Lung microvascular endothelial cell (primary cell): Measurements from ENCODE around the gene GLUL. TPM values are rescaled to one million over a fixed set of nuclear protein-coding genes. Genes with fewer than 3 reads are reported as not detected.
"Not testable (repeated sequence)": the region's sequence is repeated elsewhere in the genome, so short reads cannot be mapped to it uniquely, and the experiment has no call there.

Experiments
- DNase-seq, 2 donors: peaks; one replicate each; pipeline versions ENCODE4 v3.0.0 to v3.0.0-alpha.2; 2010; ENCODE audit warnings: low read depth in 2 of 2
- total RNA-seq: library from RNA; depleted of rRNA; stranded (reverse); fragments of >200 nt; gene quantifications from 2 replicates; pipeline ENCODE4 v1.2.1, GENCODE V29; 2014

The GLUL gene
- total RNA-seq, 1 donor from 2014 or later = 377 TPM

DNA sequence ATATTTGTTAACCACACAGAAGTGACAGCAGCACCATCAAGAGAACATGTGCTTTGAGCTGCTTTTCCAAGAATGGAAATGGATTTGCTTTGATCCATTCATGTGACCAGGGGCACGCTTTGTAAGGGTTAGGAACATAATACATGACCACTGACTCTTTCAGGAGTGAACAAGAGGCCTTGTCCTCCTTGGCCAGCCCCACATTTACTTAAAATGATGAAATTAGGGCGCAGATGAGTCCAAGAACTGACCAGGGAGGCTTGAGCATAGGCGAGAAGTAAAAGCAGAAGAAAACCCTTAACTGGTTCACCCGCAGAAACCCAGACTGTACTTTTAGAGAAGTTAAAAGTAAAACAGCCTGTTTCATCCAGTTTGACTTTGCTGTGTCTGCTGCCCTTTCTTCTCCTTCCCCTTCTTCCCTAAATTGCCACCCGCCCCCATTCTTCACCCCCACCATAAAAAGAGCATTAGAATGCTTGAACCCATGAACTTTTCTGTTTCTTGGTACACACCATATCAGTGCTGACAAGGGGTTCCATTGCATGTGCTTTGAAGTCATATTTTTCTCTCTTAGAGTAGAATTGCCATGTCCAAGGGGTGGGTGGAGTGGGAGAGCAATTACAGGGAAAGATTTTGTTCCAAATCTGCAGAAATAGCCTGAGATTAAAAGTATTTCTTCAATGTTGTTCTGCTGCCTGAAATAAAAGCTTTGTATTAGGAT is 2.6 kb upstream of the GLUL start:
- DNase-seq = no peak

DNA sequence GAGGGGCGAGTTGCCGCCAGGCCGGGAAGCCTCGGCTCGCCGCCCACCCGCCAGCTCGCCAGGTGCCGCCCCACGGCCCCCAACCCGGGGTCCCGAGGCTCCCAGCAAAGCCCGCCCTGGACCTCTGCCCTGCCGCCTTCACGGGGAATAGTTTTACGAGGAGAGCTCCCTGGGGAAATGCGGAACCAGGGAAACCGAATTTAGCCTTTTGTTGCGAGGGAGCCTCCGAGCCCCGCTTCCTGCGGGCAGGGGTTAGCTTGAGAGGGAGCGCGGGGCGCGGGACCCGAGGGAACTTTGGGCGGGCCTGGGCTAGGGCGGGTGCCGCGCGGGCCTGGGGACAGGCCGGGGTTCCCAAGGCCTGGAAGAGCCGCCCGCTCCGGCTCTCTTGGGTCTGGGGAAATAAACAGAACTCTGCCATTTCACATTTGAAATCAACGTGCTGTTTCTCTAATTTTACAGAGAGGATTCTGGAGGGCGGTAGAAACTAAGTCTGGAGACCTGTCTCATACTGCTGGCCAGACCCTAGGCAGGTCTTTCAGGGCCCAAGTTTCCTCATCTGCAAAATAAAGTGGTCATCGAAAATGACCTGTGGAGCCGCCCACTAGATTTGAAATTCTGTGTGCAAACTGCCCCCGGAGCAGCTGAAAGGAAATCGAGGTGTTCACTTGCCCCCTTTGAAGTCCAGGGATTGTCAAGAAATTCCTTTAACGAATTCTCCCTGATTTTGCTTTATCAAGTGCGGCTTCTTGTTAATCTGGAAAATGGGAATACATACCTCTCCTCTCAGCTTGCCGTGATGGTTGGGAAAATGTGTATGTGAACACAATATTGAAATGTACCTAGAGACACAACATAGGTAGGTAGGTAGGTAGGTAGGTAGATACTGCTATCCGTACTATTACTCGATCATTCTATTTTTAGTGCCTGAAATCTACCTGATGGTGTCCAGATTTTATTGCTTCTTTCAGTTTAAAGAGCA is 749 bp upstream of the GLUL start:
- DNase-seq = peak; percentile 29 to 44

DNA sequence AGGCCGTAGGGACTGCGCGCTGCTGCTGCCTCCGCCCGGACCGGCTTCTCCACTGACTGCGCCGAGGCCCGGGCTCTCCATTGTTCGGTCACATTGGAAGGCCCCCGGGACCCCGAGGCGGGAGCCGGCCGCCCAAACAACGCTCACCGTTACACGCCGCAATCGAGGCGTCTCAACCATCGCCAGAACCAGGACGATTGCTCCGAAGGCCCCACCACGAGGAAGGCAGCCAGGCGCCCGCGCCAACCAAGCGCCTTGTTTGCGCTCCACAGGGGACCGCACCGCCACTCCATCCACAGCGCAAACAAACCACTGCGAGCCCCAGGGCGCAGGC is 595 bp downstream of the GLUL start:
- no peak for DNase-seq

DNA sequence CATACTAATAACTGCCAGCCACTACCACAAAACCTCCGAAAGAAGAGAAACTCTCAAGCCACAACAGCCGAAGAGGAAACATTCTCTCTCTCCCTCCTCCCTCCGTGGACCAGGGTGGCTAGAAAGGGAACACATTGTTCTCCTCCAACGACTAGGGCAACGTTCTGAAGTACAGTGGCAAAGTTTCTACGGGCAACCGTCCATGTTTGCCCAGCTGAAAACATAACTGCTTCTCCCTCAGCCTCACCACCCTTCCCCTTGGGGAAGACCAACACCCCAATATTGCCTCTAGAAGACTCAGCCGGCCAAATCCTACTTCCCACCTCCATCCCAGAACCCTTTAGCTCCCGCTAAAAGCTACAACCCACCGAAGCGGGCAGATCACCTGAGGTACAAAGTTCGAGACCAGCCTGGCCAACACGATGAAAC is 2.0 kb downstream of the GLUL start:
- peak; percentile 5 to 15 for DNase-seq

DNA sequence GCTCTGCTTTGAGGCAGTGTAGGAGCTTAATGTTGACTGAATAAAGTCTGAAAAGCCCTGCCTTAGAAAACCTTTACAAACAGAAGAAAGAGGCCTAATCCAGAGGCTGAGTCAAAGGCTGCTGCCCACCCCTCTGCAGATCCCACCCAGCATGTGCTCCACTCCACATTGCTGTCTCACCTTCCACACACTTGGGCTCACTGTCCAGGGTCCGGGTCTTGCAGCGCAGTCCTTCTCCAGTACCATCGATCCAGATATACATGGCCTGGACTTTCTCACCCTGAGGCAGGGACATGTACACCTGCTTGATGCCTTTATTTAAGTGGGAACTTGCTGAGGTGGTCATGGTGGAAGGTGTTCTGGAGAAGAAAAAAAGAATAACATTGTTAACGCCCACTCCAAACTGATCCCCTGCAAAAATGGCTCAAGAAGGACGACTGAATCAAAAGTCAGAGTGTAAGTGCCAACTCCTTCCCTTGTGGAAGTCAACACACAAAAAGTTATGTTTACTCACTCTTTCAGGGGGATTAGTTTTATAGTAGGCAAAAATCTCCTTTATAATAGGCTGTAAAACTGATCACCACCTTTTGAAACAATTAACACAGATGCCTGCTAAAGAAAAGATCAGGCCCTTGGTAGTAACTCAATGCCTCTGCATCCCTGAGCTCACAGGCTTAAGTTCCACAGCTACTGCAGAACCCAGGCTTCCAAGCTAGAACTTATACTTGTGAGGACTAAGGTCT is 3.0 kb downstream of the GLUL start:
- DNase-seq = no peak

DNA sequence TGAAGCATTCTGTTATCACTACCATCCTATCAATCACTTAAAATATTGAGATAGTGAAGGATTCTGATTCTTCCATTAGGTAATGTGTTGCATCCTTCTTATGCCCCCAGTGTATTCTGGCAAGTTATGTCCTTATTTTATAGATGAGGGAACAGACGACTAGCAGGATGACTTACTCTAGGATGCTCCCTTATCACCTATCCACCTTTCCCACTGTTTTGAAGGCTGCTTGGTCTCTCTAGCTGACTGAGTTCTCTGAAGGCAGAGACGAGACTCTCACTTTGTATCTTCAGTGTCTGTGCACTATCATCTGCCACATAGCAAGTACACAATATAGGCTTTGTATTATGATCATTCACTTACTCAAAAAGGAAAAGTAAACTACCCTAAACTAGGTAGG is 4.0 kb downstream of the GLUL start:
- no peak for DNase-seq

DNA sequence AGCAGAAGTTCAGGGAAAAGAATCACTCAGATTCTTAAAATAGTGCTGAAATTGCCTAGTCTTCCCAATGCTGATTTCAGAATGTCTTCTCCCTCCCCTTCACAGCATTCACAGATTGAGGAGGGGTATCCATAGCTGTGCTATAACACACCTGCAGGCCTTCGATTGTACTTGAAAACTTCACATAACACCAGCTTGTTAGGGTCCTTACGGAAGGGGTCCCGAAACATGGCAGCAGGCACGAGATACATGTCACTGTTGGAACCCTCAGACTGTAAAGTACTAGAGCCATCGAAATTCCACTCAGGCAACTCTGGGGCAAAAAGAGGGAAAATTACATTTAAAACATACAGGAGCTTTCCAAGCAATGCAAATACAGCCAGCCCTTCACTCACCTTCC is 4.6 kb downstream of the GLUL start:
- DNase-seq = no peak

DNA sequence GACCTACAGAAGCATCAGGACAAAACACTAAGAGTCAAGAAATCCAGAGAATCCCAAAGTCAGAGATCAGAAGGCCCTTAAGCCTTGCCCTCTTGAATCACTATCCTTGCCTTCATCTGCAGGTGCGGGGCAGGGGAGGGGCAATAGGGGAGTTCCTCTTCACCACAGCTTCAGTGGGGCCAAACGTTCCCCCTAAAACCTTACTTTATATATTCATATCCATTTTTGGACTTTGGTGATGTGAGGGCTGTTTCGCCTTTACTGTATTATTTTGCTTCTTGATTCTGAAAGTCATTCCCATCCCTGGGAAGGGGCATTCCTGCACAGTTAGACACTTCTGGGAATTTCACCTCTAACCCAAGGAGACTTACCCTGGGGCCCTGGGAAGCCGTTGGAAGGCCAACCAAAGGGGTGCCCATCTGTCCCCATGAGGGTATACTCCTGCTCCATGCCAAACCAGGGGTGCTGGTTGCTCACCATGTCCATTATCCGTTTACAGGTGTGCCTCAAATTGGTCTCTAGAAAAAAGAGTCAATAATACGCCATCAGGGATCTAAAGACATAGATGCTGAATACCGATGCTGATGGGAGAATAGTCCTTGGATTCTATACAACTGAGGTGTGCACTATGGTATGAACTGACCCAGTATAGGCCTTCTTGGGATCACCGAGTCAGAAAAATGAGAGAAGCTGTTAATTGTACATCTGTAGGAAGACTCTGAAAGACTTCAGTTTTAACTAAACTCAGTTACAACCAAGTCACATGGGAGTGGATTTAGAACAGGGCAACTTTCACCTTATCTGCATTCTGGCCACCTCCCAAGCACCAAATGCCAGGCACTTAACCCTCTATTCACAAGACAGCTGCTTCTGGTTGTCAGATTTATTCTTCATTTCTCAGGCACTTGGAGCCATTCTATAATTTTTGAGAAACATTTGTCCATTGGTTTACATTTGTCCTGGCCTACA is 5.4 kb downstream of the GLUL start:
- DNase-seq = no peak

DNA sequence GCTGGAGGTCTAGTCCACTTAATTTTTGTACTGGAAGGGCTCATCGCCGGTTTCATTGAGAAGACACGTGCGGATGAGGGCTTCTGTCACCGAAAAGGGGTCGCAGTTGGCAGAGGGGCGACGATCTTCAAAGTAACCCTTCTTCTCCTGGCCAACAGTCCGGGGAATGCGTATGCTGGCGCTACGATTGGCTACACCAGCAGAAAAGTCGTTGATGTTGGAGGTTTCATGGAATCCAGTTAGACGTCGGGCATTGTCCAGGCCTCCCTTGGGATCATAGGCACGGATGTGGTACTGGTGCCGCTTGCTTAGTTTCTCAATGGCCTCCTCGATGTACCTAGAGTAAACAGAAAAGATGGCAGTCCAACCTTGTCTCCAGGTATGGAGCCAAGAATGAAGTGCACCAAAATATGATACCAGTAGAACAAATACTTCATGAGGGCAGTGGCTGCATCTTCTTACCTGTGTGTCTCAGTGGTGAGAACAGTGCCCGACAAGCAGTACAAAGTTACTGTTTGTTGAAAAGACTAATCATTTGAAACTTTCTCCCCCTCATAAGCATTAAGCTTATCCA is 7.1 kb downstream of the GLUL start:
- DNase-seq = no peak

DNA sequence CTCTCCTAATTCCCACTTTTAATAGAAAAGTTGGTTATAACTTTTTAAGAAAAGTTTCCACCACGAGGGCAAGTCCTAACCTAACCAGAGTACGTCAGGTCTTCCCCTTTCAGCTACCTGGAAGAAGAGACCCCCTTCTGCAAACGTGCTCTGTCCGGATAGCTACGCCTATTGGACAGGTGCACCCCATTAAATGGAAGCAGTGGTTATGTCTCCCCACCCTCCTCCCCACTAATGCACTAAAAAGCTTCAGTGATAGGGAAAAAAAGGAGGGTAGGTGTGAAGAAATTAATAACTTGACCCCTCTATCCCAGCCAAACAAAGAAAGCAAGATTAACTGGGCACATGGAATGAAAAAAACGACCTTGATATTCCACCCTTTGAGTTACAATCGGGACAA is 7.7 kb downstream of the GLUL start:
- DNase-seq = no peak

DNA sequence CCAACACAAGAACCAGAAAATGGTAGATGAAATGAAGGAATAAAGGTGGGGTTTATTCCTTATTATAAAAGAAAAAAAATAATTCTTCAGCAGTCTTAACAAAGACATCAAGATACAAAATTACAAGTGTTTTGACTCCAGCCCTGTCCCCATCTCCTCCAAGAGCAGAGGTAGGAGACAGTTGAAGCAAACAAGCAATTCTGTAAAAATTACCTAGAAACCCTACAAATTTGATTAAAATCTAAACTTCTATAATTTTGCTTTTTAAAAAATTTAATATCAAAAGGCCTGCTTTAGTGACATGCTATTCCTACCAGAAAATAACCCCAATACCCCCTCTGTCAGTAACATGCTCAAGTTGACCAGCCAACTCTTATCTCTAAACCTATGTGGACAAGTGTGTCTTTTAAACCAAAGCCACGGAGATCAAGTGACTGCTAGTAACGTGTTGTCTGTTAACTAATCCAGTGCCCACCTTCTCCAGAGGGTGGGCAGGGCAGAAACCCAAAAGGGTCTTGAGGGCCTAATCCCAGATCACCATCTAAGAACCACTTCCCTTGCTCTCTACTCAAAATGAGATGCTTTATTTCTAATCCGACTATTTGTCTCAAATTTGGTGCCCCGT is 8.4 kb downstream of the GLUL start:
- no peak for DNase-seq

DNA sequence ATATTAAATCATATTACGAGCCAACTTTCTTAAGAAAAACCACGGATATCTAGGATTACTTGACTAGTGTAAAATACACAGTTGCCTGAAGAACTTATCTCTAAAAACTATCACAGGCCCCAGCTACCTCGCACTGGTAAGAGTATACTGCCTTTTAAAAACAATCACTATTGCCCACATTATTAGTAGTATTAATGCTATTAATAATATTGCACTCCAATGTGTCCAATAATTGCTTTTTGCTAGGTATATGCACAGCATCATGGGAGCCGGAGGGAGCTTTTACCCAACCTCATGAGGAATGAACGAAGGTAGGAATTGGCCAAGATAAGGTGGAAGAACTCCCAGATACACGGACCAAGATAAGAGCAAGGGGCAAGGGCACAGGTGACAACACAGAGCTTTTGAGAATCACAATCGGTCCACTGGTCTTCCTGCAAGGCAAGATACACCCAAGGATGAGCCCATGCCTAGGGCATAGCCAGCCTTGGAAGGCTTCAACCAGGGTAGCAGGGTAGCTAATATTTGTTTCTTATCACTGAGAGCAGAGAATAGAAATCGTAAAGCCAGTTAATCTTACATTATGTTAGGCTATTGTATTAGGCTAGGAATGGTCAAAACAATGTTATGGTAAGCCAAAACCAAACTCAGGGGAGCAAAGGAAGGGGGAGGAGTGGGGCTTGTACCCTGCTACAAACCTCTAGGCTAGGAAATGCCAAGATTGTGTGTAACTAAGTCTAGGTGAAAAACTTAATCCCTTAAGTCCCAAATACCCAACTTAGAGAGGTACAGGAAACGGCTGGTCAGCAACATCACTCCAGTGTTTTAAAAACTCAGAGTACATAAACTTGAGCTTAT is 9.4 kb downstream of the GLUL start:
- DNase-seq = no peak

DNA sequence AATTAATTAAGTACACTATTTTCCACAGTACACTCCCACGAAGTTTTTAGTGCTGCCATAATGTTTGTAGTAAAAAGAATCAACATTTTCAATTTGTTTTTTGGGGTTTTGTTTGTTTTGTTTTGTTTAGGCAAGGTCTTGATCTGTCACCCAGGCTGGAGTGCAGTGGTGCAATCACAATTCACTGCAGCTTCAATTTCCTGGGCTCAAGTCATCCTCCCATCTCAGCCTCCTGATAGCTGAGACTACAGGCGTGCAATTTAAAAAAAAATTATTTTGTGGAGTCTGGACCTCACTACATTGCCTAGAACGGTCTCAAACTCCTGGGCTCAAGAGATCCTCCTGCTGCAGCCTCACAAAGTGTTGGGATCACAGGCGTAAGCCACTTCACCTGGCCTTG is 11.4 kb downstream of the GLUL start:
- DNase-seq = no peak

DNA sequence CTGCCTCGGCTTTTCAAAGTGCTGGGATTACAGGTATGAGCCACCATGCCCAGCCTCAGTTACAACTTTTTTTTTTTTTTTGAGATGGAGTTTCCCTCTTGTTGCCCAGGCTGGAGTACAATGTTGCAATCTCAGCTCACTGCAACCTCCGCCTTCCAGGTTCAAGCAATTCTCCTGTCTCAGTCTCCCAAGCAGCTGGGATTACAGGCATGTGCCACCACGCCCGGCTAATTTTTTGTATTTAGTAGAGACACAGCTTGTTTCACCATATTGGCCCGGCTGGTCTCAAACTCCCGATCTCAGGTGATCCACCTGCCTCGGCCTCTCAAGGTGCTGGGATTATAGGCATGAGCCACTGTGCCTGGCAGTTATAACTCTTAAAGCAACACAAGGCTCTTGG is 11.8 kb downstream of the GLUL start:
- DNase-seq = not testable (repeated sequence)

DNA sequence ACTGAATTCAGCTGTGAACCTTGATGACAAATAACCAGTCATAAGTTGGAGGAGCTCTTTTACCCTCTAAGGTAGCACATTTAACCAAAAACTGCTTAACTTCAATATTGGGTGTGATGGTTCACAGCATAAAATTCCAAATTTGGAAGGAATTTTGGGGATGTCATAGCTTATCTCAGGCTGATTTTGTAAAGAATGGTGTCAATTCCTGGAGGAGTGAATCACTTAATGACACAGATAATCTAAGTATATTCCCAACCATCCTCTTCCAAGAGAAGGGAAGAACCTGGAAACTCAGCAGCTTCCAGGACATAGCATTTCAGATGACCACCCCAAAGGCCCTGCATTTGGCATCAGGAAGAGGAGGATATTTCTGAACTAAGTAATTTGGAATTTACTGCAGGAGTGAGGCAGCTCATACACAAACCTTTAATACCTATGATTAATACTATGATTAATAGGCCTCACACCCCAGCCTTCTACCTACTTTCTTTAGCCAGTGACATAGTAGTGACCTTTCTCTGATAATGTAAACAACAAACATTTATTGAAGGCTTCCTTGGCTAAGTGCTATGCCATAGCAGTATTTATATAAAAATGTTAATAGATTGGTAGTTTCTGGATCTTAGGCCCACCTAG is 14.5 kb downstream of the GLUL start:
- no peak for DNase-seq

DNA sequence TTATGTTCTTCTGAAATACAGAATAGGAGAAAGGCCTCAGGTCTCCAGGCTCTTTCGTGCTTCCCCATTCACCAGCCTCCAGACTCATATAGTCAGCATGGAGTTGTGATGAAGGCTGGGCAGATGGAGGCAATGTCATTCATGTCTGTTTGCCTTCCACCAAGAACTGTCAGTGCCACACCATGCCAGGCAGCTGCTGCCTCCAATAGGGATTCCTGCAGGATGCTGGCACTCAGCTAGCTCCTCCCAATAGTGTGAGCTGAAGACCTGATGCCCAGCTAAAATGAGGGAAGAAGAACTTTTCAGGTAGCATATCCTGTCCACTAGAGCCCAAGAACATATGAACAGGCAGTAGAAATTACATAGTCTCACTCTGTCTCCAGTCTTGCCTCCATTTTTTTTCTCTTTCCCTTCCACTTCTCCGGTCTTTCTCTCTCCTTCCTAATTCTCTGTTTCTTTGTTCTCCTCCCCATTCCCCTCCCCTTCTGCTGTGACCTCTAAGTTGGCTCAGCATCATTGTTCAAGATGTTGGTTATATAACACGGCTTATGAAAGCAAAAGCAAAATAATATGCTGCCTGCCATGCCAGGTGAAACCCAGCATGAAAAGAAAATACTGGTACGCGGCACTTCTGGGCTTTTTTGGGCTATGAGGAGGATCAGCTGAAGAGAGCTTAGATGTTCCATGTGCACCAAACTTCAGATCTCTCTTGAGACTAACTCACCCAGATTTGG is 17.3 kb downstream of the GLUL start:
- no peak for DNase-seq

DNA sequence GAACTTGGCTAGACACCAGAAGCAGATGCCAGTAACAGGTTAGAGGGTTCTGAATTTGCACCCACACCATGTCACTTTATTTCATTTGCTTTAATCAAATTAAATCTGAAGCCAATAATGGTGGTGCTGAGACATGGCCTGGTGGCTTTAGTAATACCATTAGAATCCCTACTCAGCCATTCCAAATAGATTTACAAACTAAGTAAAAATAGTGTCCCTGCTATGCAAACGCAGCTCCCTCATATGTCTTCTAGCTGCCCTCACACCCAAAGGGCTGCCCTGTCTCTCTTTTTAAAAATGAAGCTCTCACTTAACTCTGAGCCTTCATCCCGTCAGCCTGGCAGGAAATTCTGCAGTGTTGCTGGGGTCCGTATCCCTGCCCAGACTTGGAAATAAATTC is 21.1 kb downstream of the GLUL start:
- no peak for DNase-seq

DNA sequence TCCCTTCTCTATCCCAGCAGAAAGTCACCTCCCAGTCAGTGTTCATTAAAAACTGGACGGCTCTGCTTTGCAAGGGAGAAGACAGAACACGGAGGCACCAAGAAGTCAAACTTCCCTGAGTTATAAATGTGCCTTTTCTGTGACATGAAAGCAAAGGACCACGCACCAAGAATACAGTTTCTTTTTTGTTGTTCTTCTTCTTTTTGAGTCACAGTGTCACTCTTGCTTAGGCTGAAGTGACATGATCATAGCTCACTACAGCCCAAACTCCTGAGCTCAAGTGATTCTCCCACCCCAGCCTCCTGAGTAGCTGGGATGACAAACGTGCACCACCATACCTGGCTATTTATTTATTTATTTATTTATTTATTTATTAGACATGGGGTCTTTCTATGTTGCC is 22.7 kb downstream of the GLUL start:
- no peak for DNase-seq
